GM19397 (cell line): Measurements from ENCODE around the gene EIF2B2.
"Not testable (repeated sequence)": the region's sequence is repeated elsewhere in the genome, so short reads cannot be mapped to it uniquely, and the experiment has no call there.

Experiments used
- ATAC-seq: cut with Tn5 transposase; IDR thresholded peaks from one replicate; pipeline ENCODE4 v1.9.1; 2021; ENCODE audit warnings: mild to moderate bottlenecking, moderate library complexity; ENCODE audit not compliant: unreplicated experiment

EIF2B2 gene

DNA sequence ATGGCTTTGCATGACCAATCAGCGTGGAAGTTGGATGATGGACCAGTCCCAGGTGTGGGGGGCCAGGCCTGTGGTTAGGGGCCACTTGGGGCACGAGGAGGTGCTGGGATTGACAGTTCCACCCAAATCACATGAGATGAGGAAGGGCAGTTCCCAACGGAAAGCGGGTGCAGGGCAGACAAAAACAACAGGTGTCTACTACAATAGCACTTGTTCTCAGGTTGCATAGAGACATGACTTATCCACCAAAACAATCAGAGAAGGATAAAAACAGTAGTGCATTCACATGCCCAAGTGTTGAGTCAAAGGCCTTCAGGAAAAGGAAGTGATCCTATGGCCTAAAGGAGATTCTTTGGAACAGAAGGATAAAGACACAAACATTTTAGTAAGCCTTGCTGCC lies 14.6 kb upstream of the EIF2B2 start:
- ATAC-seq = no peak

DNA sequence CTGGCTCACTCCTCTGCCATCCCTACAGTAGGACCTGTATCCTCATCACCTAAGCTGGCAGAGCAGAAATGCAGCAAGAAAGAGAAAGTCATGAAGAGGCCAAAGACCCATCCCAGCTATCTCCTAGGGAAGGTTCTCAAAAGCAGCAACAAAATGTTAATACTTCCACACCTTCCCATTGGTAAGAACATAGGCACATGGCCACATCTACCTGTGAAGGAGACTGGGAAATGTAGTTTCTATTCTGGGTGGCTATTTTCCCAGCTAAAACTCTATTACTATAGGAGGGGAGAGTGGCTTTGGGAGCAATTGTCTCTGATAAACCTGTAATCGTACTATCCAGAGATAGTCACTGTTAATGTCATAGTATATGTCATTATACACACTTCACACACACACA lies 13.7 kb upstream of the EIF2B2 start:
- no peak for ATAC-seq

GRCh38 chr14:74994182-74994581 lies 8.5 kb upstream of the EIF2B2 start:
- not testable (repeated sequence) for ATAC-seq

- not testable (repeated sequence) for ATAC-seq
Measured at GRCh38 chr14:74995781-74996180, 6.9 kb upstream of the EIF2B2 start.

DNA sequence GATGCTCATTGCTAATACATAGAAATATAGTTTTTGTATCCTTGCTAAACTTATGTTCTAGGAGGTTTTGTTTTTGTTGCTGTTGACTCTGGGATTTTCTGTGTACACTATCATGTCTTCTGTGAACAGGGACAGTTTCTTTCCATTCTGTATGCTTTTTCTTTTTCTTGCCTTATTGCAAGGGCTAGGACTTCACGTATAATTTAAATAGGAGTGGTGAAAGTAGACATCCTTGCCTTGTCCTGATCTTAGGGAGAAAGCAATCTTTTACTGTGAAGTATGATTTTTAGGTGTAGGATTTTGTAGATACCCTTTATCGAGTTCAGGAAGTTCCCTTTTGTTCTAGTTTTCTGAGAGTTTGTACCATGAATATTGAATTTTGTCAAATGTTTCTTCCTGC lies 1.5 kb upstream of the EIF2B2 start:
- ATAC-seq = no peak

GRCh38 chr14:75001899-75002298 lies 822 bp upstream of the EIF2B2 start:
- no peak for ATAC-seq

GRCh38 chr14:75003250-75004027 lies 718 bp downstream of the EIF2B2 start:
- ATAC-seq = peak; percentile 7

- ATAC-seq = no peak
Measured at GRCh38 chr14:75005357-75005756, 2.6 kb downstream of the EIF2B2 start.

GRCh38 chr14:75009176-75009575 lies 6.5 kb downstream of the EIF2B2 start:
- ATAC-seq = no peak

GRCh38 chr14:75010472-75011093 lies 7.9 kb downstream of the EIF2B2 start:
- no peak for ATAC-seq

GRCh38 chr14:75011356-75011994 lies 8.8 kb downstream of the EIF2B2 start:
- no peak for ATAC-seq

DNA sequence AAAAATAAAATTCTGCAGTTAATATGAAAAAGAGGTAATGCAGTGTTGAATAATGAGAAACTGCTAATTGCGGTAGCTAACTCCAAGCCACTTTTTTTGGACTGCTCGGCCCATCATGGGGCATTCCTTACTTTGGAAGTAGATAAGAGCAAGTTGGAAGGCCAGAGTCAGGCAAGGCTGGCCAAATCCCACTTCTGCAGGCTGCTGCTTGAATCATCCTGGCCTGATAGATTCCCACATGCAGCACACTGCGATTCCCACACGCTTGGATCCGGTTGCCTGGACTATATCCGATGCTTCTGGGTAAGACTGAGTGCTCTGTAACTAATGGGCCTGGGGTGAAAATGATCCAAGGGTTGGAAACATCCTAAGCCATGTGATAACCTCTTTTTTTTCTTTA lies 10.6 kb downstream of the EIF2B2 start:
- ATAC-seq = no peak

DNA sequence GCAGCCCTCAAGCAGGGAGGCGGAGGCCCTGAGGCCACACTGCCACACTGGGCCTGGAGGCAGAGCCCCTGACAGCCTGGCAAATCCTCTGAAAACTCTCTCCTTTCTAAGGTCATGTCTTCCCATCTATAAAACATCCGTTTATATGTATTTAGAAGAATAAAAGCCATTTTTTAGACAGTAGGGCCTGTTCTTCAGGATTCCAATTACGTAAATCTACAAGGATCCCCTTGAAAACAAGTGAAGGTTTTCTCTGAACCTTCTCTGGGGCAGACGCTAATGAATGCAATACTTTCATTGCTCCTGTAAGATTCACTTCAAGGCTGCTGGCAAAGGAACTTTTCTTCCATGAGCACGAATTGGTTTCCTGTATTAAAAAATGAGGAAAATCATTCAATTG lies 12.8 kb downstream of the EIF2B2 start:
- no peak for ATAC-seq

- ATAC-seq = no peak
Measured at GRCh38 chr14:75016815-75017214, 14.1 kb downstream of the EIF2B2 start.

GRCh38 chr14:75018694-75019093 lies 16.0 kb downstream of the EIF2B2 start:
- no peak for ATAC-seq

DNA sequence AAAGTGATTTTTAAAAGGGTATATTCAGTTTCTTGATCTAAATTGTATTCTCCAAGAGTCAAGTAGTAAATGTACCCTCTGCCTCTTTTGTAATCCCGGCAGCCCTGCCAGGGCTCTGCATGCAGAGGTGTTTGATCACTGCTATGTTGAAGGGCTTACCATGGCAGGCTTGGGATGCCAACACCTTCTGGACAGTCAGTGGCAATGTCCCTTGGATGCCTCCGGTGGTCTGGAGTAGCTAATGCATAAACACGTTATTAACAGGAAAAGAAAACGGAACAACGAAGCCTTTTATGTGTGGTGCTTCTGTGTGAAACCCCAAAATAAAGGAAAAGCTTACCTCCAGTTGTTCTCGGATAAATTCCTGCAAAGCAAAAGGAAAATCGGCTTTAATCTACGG lies 19.9 kb downstream of the EIF2B2 start:
- ATAC-seq = no peak

DNA sequence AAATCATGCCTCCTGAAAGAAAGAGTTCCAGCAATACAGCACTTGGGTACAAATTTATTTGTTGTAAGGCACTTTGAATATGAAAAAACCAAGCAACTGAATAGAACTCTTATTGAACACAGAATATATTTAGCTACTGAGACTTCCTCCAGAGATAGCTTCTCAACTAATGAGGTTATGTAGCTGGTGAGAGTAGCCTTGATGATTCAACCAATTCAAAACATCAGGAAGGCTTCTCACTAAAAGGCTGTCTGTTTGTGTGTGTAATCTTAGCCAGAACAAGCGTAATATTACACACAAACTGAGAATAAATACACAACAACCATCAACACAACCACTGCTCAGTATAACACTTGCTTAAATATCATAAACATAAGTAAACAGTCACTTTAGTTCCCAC lies 20.4 kb downstream of the EIF2B2 start:
- no peak for ATAC-seq

DNA sequence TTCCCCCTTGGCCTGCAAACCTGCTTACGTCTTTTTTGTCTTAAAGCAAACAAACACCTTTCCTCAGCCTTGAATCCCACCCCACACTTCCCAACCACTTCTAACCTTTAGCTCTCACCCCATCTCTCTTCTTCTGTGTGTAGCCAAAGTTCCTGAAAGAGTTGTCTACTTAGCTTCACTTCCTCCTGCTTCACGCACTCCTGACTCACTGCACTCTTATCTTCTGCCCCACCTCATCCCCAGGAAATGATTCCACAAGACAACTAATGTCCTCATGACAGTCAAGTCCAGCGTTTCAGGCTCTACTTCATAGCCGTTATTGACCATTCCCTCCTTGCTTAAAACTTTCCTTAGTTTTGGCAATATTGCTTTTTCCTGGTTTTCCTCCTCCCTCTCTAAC lies 22.4 kb downstream of the EIF2B2 start:
- no peak for ATAC-seq

DNA sequence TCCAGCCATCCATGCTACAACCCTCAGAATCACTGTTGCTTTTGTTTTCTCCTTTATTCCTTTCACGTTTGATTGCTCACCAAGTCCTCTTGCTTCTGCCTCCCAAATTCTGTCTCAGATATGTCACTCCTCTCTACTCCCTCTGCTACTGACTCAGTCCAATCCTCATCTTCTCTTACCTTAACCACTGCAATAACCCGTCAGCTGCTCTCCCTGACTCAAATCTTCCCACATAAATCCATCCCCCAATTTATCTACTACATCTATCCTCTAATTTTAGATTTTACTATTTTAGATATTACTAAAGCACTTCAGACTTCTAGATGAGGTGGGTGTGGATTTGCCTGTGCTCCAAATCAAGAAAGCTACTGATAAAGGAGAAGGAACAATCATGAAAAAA lies 23.2 kb downstream of the EIF2B2 start:
- ATAC-seq = no peak

GRCh38 chr14:75030147-75030546 lies 27.4 kb downstream of the EIF2B2 start:
- ATAC-seq = no peak

GRCh38 chr14:75032939-75033338 lies 30.2 kb downstream of the EIF2B2 start:
- no peak for ATAC-seq

GRCh38 chr14:75040507-75040906 lies 37.8 kb downstream of the EIF2B2 start:
- no peak for ATAC-seq
